ENCODE results near the gene MLLT3. TPM values are rescaled to one million over a fixed set of nuclear protein-coding genes. Genes with fewer than 3 reads are reported as not detected.

Gene MLLT3
- total and polyA plus RNA-seq, 3 donors from 2014 or later = 5.2 to 11.0 (median 7.6) TPM

DNA sequence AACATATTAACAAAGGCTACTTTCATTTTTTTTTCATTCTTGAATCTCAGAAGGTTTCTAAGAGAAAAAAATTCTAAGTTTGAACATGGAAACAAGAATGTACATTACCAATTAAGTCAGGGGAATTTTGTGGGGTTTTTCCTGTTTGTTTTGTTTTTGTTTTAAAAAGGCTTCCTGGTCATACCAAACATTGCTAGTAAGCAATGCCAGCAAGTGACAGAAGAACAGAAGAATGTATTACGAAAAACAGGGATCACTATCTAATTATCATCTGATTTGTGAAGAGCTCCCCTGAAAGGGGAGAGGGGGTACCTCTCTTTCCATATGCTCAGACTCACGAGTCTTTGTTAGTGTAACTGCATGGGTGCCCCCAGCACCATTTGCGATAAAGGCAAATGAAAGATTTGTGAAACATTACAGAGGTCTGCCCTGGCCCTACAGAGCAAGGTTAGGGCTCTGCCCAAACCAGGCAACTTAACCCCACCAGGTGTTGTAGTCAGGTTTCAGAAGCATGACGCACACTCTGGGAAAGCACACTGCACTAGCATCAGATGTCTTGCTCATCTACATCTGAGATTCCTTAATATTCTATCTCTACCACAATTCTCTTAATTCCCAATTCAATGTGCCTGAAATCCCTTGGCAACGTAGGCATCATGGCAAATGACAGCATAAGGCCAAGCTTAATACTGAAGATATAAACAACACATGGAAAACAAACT lies 268.2 kb downstream of the MLLT3 start:
- TF ChIP-seq POLR2A (IDR thresholded peaks at IDR 0.05) = no peak
- TF ChIP-seq, protein P1, sequence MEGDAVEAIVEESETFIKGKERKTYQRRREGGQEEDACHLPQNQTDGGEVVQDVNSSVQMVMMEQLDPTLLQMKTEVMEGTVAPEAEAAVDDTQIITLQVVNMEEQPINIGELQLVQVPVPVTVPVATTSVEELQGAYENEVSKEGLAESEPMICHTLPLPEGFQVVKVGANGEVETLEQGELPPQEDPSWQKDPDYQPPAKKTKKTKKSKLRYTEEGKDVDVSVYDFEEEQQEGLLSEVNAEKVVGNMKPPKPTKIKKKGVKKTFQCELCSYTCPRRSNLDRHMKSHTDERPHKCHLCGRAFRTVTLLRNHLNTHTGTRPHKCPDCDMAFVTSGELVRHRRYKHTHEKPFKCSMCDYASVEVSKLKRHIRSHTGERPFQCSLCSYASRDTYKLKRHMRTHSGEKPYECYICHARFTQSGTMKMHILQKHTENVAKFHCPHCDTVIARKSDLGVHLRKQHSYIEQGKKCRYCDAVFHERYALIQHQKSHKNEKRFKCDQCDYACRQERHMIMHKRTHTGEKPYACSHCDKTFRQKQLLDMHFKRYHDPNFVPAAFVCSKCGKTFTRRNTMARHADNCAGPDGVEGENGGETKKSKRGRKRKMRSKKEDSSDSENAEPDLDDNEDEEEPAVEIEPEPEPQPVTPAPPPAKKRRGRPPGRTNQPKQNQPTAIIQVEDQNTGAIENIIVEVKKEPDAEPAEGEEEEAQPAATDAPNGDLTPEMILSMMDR (IDR thresholded peaks at IDR 0.05) = no peak
- no peak for DNase-seq
- H3K27ac ChIP-seq = no peak overlapping the region

DNA sequence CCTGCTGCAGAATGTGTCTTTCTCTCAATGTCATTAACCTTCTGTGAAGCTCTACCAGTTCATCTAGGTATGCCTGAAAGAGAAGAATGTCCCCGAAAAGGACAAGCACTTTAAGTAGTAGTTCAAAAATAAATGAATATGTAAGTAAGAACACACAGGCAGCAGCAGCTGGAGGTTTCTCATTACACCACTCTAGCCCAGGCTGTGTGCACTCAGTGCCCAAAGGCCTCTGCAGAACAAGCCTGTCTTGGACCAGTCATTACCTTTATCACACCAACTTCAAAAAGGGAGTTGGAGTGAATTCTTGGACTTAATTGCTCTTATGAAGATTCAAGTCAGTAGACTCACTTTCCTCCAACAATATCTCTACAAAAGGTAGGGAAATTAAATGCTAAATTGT lies 268.8 kb downstream of the MLLT3 start:
- Histone ChIP-seq H3K36me3 (ENCODE audit: low read depth, missing control alignments) (no peaks in the 10 kb centered on the region), H3K9me3 (no peaks in the 10 kb centered on the region), H3K4me1 (peaks cover 4% of the 10 kb centered on the region), H3K4me3 (no peak overlapping the region), H3K27me3 (no peaks in the 10 kb centered on the region), H3K27ac (no peak overlapping the region)
- WGBS, 2 donors = 89 to 90% methylated on average over 1 of the region's 1 CpG
- no peak for DNase-seq
- intact Hi-C loops (cut with DNase I; ENCODE audit: low total_unique reads) = no loop called here
- TF ChIP-seq, protein P1 (IDR thresholded peaks at IDR 0.05) = no peak
- TF ChIP-seq POLR2A (IDR thresholded peaks at IDR 0.05) = no peak

More for the DNA sequence above, 268.2 kb downstream of the MLLT3 start:
- H3K36me3 ChIP-seq (ENCODE audit: low read depth, missing control alignments) = no peaks in the 10 kb centered on the region
- no peaks in the 10 kb centered on the region for H3K27me3 ChIP-seq
- H3K9me3 ChIP-seq = no peaks in the 10 kb centered on the region
- WGBS, 2 donors = 89 to 95% methylated on average over 5 of the region's 5 CpGs
- intact Hi-C loops (cut with DNase I; ENCODE audit: low total_unique reads) = no loop called here
- no peak overlapping the region for H3K4me3 ChIP-seq
- peaks cover 4% of the 10 kb centered on the region for H3K4me1 ChIP-seq

DNA sequence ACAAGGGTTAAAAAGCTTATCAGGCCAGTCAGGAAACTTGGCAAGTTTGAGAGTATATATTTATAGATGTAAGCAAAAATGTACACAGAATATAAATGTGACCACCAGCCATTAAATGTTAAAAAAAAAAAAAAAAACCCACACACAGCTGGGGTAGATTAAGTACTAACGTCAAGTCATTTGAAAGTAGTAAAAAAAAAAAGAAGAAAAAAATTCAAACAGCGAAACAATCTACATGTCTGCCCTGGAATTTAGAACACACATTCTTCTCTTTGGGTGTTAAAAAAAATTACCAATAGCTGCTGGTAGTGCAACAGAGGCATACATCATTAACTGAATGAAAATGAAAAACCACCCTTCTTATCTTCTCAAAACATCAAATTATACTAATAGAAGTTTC lies 269.7 kb downstream of the MLLT3 start:
- H3K4me3 ChIP-seq = no peak overlapping the region
- no peaks in the 10 kb centered on the region for H3K27me3 ChIP-seq
- no peak for DNase-seq
- peaks cover 4% of the 10 kb centered on the region for H3K4me1 ChIP-seq
- H3K27ac ChIP-seq = no peak overlapping the region
- no peaks in the 10 kb centered on the region for H3K36me3 ChIP-seq (ENCODE audit: low read depth, missing control alignments)
- TF ChIP-seq, protein P1 (IDR thresholded peaks at IDR 0.05) = no peak
- no peak for TF ChIP-seq POLR2A (IDR thresholded peaks at IDR 0.05)
- intact Hi-C loops (cut with DNase I; ENCODE audit: low total_unique reads) = no loop called here
- WGBS, 2 donors = 86 to 89% methylated on average over 2 of the region's 2 CpGs
- no peaks in the 10 kb centered on the region for H3K9me3 ChIP-seq

DNA sequence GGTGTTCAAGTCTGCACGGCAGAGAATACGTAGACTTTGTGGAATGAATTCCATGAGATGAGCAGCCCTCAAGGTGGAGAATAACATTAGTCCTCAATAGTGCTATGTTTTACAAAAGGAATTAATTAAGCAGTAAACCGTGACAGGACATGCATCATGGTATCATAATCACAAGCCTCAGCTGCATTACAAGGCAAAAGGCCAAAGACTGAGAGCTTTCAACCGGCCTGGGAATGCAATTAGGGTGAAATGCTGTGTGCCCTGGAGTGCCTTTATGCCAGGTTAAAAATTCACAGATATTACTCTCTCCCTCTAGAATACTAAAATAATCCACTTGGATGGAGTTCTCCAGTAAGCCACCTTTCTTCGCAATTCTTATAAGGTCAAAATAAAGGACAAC lies 270.6 kb downstream of the MLLT3 start:
- Histone ChIP-seq H3K27me3 (no peaks in the 10 kb centered on the region), H3K36me3 (ENCODE audit: low read depth, missing control alignments) (no peaks in the 10 kb centered on the region), H3K4me1 (peaks cover 3% of the 10 kb centered on the region), H3K4me3 (no peak overlapping the region), H3K9me3 (no peaks in the 10 kb centered on the region), H3K27ac (no peak overlapping the region)
- TF ChIP-seq, protein P1 (IDR thresholded peaks at IDR 0.05) = no peak
- no peak for TF ChIP-seq POLR2A (IDR thresholded peaks at IDR 0.05)
- intact Hi-C loops (cut with DNase I; ENCODE audit: low total_unique reads) = no loop called here
- no peak for DNase-seq
- WGBS, 2 donors = 92 to 94% methylated on average over 5 of the region's 5 CpGs

DNA sequence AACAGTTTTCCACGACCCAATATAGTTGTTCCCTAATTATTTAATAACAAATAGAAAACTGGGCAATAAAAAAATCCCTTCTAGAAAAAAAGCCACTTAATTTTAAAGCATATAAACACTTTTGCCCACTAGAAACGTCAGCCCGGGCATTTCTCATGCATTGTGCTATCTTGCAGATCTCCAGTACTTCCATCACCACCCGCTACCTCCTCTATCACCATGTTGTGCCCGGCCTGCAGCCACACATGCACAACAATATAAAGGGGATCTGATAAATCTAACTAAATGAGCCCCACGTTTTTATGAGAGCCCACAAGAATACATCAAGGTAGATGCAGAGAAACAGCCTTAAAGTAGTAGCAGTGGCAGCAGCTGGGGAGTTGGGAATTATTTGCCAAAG lies 272.7 kb downstream of the MLLT3 start:
- WGBS, 2 donors = 86 to 89% methylated on average over 6 of the region's 6 CpGs
- Histone ChIP-seq H3K4me1 (no peaks in the 10 kb centered on the region), H3K9me3 (no peaks in the 10 kb centered on the region), H3K27ac (no peak overlapping the region), H3K27me3 (no peaks in the 10 kb centered on the region), H3K36me3 (ENCODE audit: low read depth, missing control alignments) (no peaks in the 10 kb centered on the region), H3K4me3 (no peak overlapping the region)
- DNase-seq = no peak
- TF ChIP-seq POLR2A (IDR thresholded peaks at IDR 0.05) = no peak
- TF ChIP-seq, protein P1 (IDR thresholded peaks at IDR 0.05) = no peak
- intact Hi-C loops (cut with DNase I; ENCODE audit: low total_unique reads) = no loop called here

All from testis (tissue), 3 donors.